Endodermal cell (in vitro differentiated cells): ENCODE results near the gene IVD. TPM values are rescaled to one million over a fixed set of nuclear protein-coding genes. Genes with fewer than 3 reads are reported as not detected.

Experiments
- DNase-seq: peaks from one replicate; pipeline ENCODE4 v3.0.0-alpha.2; 2017
- H3K27ac ChIP-seq: 2 replicates; pipeline ENCODE4 v1.5.1; 2013; ENCODE audit warnings: mild to moderate bottlenecking, low read depth, low read length, moderate library complexity
- H3K27me3 ChIP-seq: 2 replicates; pipeline ENCODE4 v1.6.1; 2013; ENCODE audit warnings: mild to moderate bottlenecking, low read length, moderate library complexity; ENCODE audit not compliant: insufficient read depth, control insufficient read depth, poor library complexity, severe bottlenecking
- H3K36me3 ChIP-seq: 2 replicates; pipeline ENCODE4 v1.7.0; 2013; ENCODE audit warnings: mild to moderate bottlenecking, low read length, moderate library complexity; ENCODE audit not compliant: control insufficient read depth, insufficient read depth
- H3K4me1 ChIP-seq: one replicate; pipeline ENCODE4 v1.7.0; 2013; ENCODE audit warnings: low read length; ENCODE audit not compliant: control insufficient read depth, insufficient read depth
- H3K4me3 ChIP-seq: 2 replicates; pipeline ENCODE4 v1.5.1; 2013; ENCODE audit warnings: mild to moderate bottlenecking, low read length, moderate library complexity
- H3K9ac ChIP-seq: 2 replicates; pipeline ENCODE4 v1.6.1; 2013; ENCODE audit warnings: mild to moderate bottlenecking, low read length, moderate library complexity; ENCODE audit not compliant: poor library complexity, severe bottlenecking; ENCODE audit errors: extremely low read depth
- H3K9me3 ChIP-seq: 2 replicates; pipeline ENCODE4 v1.6.1; 2013; ENCODE audit warnings: mild to moderate bottlenecking, low read length, moderate library complexity; ENCODE audit not compliant: control insufficient read depth
- H3K27ac Mint-ChIP-seq: 2 replicates; pipeline ENCODE4 v1.8.0; 2020; ENCODE audit warnings: mixed read lengths
- H3K27me3 Mint-ChIP-seq: 2 replicates; pipeline ENCODE4 v1.8.0; 2021; ENCODE audit warnings: mild to moderate bottlenecking, mixed read lengths; ENCODE audit not compliant: insufficient read depth
- H3K36me3 Mint-ChIP-seq: 2 replicates; pipeline ENCODE4 v1.8.0; 2020; ENCODE audit warnings: low read depth, mixed read lengths
- H3K4me1 Mint-ChIP-seq: 2 replicates; pipeline ENCODE4 v1.8.0; 2020; ENCODE audit warnings: mixed read lengths
- H3K4me3 Mint-ChIP-seq: 2 replicates; pipeline ENCODE4 v1.8.0; 2020; ENCODE audit warnings: mild to moderate bottlenecking, moderate library complexity, mixed read lengths
- H3K9me3 Mint-ChIP-seq: 2 replicates; pipeline ENCODE4 v1.8.0; 2020; ENCODE audit warnings: mild to moderate bottlenecking, mixed read lengths
- WGBS, 2 experiments: methylation state at CpG; one replicate each; pipeline versions ENCODE4 v1.1.5 to v1.1.7; 2013; ENCODE audit warnings: missing lambda C conversion rate in 2 of 2, mixed read lengths in 1 of 2; ENCODE audit not compliant: insufficient coverage in 1 of 2, insufficient read length in 1 of 2; 5-methylcytosine and 5-hydroxymethylcytosine counted together
- total RNA-seq, 2 donors: library from RNA; stranded (reverse); fragmentation: NEBNext Ultra II Directional in 1 of 2; extraction: Animal tissue kit (Norgen Biotek cat#: 25700) in 1 of 2; gene quantifications; 2 replicates in 1 of 2; 3 replicates in 1 of 2; pipeline ENCODE4 v1.2.1, GENCODE V29; 2021
- TF ChIP-seq, protein P1 (sequence below): fragments of 200-600 bp; sonication (generic); conservative IDR thresholded peaks from 2 replicates; pipeline ENCODE4 v1.5.0; 2021; ENCODE audit warnings: antibody characterized with exemption, mild to moderate bottlenecking

The IVD gene
- total RNA-seq, 2 donors from 2014 or later = 90.6 to 98.7 TPM

DNA sequence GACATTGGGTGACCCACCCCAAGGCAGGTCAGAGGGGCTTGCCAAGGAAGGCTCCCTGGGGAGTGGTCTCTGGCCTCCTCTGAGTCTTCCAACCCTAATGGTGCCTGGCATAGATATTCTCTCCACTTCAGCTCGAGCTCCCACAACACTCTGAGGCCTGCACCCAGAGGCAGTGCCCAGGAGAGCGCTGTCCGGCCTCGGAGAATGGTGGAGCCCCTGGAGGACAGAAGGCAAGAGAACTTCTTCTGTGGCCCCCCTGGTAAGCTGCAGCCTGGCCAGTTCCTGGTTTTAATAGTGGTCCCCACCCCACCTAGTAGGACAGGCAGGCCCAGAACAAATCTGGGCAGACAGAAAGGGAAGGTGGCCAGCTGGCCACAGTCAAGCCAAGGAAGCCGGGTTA is 40.6 kb upstream of the IVD start:
- H3K4me1 ChIP-seq = no peaks in the 10 kb centered on the region
- no peak overlapping the region for H3K9ac ChIP-seq
- DNase-seq = peak; percentile 26
- H3K36me3 ChIP-seq = no peaks in the 10 kb centered on the region
- H3K9me3 ChIP-seq = no peaks in the 10 kb centered on the region
- TF ChIP-seq, protein P1, sequence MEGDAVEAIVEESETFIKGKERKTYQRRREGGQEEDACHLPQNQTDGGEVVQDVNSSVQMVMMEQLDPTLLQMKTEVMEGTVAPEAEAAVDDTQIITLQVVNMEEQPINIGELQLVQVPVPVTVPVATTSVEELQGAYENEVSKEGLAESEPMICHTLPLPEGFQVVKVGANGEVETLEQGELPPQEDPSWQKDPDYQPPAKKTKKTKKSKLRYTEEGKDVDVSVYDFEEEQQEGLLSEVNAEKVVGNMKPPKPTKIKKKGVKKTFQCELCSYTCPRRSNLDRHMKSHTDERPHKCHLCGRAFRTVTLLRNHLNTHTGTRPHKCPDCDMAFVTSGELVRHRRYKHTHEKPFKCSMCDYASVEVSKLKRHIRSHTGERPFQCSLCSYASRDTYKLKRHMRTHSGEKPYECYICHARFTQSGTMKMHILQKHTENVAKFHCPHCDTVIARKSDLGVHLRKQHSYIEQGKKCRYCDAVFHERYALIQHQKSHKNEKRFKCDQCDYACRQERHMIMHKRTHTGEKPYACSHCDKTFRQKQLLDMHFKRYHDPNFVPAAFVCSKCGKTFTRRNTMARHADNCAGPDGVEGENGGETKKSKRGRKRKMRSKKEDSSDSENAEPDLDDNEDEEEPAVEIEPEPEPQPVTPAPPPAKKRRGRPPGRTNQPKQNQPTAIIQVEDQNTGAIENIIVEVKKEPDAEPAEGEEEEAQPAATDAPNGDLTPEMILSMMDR = no peak
- Mint-ChIP-seq H3K4me3 (no peak overlapping the region), H3K27ac (no peak overlapping the region), H3K36me3 (no peaks in the 10 kb centered on the region), H3K4me1 (no peaks in the 10 kb centered on the region), H3K27me3 (peaks cover 69% of the 10 kb centered on the region), H3K9me3 (no peaks in the 10 kb centered on the region)
- 91 to 100% methylated on average over 3 to 5 of the region's 5 CpGs for WGBS, 2 experiments
- H3K4me3 ChIP-seq = no peak overlapping the region
- no peak overlapping the region for H3K27ac ChIP-seq
- H3K27me3 ChIP-seq = peaks cover 65% of the 10 kb centered on the region

- H3K27me3 ChIP-seq = peaks cover 60% of the 10 kb centered on the region
- H3K4me1 ChIP-seq = no peaks in the 10 kb centered on the region
- DNase-seq = peak; percentile 37
- no peak overlapping the region for H3K27ac ChIP-seq
- H3K36me3 Mint-ChIP-seq = no peaks in the 10 kb centered on the region
- H3K9me3 Mint-ChIP-seq = no peaks in the 10 kb centered on the region
- WGBS, 2 experiments = 88 to 90% methylated on average over 9 to 11 of the region's 11 CpGs
- H3K9ac ChIP-seq = no peak overlapping the region
- peaks cover 68% of the 10 kb centered on the region for H3K27me3 Mint-ChIP-seq
- no peak overlapping the region for H3K27ac Mint-ChIP-seq
- H3K4me3 Mint-ChIP-seq = no peak overlapping the region
- no peaks in the 10 kb centered on the region for H3K36me3 ChIP-seq
- no peaks in the 10 kb centered on the region for H3K9me3 ChIP-seq
- H3K4me3 ChIP-seq = no peak overlapping the region
- no peaks in the 10 kb centered on the region for H3K4me1 Mint-ChIP-seq
- TF ChIP-seq, protein P1 = no peak
These were observed 39.8 kb upstream of the IVD start for GRCh38 chr15:40365624-40366456.

GRCh38 chr15:40366457-40367370 is 38.9 kb upstream of the IVD start:
- no peak overlapping the region for H3K27ac ChIP-seq
- Mint-ChIP-seq H3K4me1 (no peaks in the 10 kb centered on the region), H3K27ac (no peak overlapping the region), H3K36me3 (no peaks in the 10 kb centered on the region), H3K9me3 (no peaks in the 10 kb centered on the region), H3K4me3 (no peak overlapping the region), H3K27me3 (peaks cover 63% of the 10 kb centered on the region)
- no peaks in the 10 kb centered on the region for H3K9me3 ChIP-seq
- H3K9ac ChIP-seq = no peak overlapping the region
- peak; percentile 38 for DNase-seq
- no peak overlapping the region for H3K4me3 ChIP-seq
- no peaks in the 10 kb centered on the region for H3K4me1 ChIP-seq
- TF ChIP-seq, protein P1 = no peak
- 94 to 96% methylated on average over 10 to 14 of the region's 14 CpGs for WGBS, 2 experiments
- H3K27me3 ChIP-seq = peaks cover 51% of the 10 kb centered on the region
- H3K36me3 ChIP-seq = no peaks in the 10 kb centered on the region
